AG10803 (cell line): ENCODE data around the gene TTLL5.

Experiments used
- DNase-seq: peaks from one replicate; pipeline ENCODE4 v3.0.0; 2010; ENCODE audit warnings: low read depth
- H3K4me3 ChIP-seq: 2 replicates; pipeline ENCODE4 v1.5.1; 2011; ENCODE audit warnings: mild to moderate bottlenecking, low read length, control low read depth
- CTCF ChIP-seq: conservative IDR thresholded peaks from 2 replicates; pipeline ENCODE4 v1.5.1; 2011; ENCODE audit warnings: mild to moderate bottlenecking, low read length, control low read depth, inconsistent platforms

TTLL5 gene

DNA sequence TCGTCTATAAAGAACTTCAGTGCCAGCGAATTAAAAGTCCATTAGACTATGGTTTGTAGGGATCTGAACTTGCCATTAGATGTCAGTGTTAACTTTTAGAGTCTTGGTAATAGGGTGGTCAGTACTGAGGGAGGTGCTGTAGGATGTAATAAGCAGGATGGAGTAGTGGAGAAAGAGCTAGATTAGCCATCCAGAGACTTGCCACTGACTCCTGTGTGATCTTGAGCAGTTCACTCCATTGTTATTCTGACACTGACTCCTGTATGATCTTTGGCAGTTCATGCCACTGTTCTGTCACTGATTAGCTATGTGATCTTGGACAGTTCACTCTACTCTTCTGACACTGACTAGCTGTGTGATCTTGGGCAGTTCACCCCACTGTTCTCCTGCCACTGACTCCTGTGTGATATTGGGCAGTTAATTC lies 133.6 kb downstream of the TTLL5 start:
- DNase-seq, result peak; percentile 76
- TF ChIP-seq CTCF, result peak; percentile 75
- H3K4me3 ChIP-seq, result no peak overlapping the region

DNA sequence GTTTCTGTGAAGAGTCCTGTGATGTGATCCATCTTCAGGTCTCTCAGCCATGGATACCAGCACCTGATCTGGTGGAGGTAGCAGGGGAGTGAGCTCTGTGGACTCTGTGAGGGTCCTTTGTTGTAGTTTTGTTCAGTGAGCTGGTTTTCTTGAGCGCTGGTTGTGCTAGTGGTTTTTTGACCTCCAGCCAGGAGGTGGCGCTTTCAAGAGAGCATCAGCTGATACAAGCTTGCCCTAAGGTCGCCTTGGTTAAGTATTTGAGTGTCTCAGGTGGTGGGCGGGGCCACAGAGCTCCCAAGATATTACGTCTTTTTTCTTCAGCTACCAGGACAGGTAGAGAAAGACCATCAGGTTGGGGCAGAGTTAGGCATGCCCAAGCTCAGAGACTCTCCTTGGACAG lies 139.7 kb downstream of the TTLL5 start:
- TF ChIP-seq CTCF, result no peak
- no peak overlapping the region for H3K4me3 ChIP-seq
- DNase-seq, result no peak

- no peak for DNase-seq
- no peak overlapping the region for H3K4me3 ChIP-seq
- no peak for TF ChIP-seq CTCF
These were observed 141.4 kb downstream of the TTLL5 start for GRCh38 chr14:75802486-75802885.

- no peak overlapping the region for H3K4me3 ChIP-seq
- peak; percentile 21 for DNase-seq
- no peak for TF ChIP-seq CTCF
These were observed 142.7 kb downstream of the TTLL5 start for GRCh38 chr14:75803765-75804164.

DNA sequence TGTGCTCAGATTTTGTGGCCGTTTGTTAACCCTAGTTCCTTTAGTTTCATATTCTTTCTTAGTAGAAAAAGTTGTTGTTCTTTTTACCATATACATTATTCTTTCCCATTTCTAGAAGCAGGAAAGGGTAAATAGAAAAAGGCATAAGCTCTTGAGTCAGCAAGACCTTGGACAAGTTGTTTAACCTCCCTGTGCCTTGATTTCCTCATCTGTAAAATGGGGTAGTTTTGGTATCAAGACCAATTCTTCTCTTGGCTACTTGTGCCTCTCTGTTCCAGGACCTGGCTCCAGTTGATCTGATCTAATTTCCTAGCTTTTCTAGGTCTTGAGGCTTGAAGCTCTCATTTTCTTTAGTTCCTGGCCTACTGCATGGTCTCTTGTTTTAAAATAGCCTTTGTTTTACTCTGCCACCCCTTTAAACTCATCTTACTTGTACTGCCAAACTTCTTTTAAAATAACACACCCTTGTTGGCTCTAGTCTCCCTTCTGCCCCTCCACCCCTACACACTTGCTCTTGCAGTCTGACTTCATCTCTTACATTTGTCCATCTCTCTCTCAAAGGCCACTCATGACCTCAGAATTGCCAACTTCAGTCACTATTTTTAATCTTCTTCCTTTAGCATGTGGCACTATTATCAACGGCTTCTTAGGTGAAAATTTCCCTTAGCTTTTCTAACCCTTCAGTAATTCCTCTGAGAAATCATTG lies 143.7 kb downstream of the TTLL5 start:
- DNase-seq, result no peak
- H3K4me3 ChIP-seq, result no peak overlapping the region
- no peak for TF ChIP-seq CTCF

DNA sequence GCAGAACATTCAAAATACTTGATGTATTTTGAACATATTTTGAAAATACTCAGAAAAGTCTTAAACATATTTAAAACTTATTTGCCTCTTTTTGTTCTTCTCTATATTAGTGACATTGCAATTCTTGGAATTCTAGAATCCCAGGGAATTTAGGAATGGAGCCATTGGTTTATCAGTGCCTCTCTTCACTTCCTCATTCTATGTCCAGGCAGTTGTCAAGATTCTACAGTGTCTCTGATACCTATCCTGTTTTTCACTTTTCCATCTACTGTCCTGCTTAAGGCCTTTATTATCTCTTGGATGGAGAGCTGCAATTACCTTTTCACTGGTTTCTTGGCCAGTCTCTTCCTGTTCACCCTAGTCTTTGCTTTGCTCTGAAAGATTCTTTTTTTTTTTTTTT lies 144.6 kb downstream of the TTLL5 start:
- no peak for TF ChIP-seq CTCF
- DNase-seq, result no peak
- no peak overlapping the region for H3K4me3 ChIP-seq

- TF ChIP-seq CTCF, result no peak
- H3K4me3 ChIP-seq, result no peak overlapping the region
- DNase-seq, result no peak
These were observed 145.3 kb downstream of the TTLL5 start for GRCh38 chr14:75806352-75806832.
